ENCODE data around the gene SLC38A1.

The SLC38A1 gene

DNA sequence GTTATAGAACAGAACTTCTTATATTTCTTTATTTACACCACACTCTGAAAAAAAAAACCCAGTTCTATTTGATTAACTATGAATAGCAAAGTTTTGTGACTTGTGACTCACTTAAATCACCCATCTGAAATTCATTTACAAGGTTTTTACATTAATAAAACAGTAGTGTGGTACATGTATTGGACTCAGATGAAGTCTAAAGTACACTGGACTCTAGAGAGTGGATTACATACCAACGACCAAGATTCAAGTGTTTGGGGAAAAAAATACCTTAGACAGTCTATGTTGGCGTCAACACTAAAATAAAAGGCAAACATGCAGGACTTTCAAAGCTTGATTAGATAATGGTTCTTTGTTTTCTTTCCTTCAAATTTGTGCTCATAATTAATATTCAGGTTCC lies 85.7 kb downstream of the SLC38A1 start:
- TF ChIP-seq, protein P1, sequence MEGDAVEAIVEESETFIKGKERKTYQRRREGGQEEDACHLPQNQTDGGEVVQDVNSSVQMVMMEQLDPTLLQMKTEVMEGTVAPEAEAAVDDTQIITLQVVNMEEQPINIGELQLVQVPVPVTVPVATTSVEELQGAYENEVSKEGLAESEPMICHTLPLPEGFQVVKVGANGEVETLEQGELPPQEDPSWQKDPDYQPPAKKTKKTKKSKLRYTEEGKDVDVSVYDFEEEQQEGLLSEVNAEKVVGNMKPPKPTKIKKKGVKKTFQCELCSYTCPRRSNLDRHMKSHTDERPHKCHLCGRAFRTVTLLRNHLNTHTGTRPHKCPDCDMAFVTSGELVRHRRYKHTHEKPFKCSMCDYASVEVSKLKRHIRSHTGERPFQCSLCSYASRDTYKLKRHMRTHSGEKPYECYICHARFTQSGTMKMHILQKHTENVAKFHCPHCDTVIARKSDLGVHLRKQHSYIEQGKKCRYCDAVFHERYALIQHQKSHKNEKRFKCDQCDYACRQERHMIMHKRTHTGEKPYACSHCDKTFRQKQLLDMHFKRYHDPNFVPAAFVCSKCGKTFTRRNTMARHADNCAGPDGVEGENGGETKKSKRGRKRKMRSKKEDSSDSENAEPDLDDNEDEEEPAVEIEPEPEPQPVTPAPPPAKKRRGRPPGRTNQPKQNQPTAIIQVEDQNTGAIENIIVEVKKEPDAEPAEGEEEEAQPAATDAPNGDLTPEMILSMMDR (conservative IDR thresholded peaks at IDR 0.05) = no peak
- no peak overlapping the region for H3K27ac ChIP-seq

DNA sequence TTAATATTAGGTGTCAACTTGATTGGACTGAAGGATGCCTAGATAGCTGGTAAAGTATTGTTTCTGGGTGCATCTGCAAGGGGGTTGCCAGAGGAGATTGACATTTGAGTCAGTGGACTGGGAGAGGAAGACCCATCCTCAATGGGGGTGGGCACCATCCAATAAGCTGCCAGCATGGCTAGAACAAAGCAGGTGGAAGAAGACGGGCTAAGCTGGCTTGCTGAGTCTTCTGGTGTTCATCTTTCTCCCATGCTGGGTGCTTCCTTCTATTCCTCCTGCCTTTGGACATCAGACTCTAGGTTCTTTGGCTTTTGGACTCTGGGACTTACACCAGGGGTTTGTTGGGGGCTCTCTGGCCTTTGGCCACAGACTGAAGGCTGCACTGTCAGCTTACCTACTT lies 87.4 kb downstream of the SLC38A1 start:
- H3K27ac ChIP-seq = no peak overlapping the region
- TF ChIP-seq, protein P1 (conservative IDR thresholded peaks at IDR 0.05) = no peak

DNA sequence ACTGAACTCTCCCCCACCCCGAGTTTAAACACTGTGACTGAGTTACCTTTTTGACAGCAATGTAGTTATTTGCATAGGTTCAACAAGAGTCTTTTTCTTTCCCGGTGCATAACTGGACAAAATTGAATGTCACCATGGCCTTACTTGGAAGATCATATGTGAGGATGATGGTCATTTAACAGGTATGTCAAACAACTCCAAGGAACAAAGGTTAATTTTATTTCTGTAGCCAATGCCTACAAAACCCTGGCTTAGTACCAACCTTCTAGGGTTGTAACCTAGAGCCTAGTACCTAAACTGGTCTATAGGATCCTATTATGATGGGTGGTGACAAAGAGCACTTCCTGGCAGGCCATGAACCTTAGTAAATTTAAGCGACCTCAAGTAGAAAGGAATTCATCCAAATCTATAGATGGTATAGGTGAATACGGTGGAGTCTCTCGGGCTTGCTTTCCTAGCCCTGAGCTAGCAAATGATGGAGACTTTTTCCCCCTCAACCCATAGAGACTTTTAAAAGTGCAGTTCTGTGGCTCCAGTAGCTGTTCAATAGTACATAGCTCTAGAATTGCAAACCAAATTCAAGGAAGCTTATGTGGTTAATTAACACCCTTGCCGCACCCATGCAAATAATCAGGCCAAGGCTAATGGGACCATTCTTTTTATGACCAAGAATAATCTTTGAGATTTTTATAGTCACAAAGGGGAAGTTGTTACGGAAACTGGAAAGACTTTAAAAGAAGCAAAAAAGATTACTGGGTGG lies 89.0 kb downstream of the SLC38A1 start:
- TF ChIP-seq, protein P1 (conservative IDR thresholded peaks at IDR 0.05) = no peak
- H3K27ac ChIP-seq = no peak overlapping the region

DNA sequence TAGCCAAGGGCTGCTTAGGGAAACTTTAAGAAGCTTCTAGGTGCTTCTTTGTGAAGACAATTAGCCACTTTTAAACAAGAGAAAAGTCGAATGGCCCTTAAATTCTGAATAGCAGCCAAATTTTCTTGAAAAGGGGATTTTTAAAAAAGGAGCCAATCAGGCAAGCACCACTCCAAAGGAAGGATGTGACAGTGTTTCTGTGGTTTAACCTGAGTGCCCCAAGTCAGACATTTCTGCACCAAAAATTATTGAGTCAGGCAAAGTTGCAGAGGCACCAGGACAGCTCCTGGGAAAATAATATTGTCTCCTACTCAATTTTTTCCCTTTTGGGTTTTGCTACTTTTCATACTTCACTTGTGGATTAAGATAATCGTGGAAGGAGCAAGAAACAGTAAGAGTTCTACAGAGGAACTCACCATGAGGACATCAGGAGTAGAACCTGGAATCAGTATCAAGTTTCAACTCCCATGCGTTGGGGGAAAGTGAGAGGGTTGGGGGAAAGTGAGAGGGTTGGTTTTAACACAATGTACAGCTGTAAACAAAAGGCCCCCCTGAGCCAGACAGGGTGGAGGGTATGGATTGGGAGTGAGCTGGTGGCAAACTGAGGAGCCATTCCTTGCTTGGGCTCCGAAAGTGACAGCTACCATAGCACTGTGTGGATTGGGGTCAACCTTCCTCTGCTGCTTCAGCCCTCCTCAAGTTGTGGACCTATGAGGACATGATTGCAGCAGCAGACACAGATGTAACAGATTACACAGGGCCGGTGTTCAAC lies 90.8 kb downstream of the SLC38A1 start:
- no peak overlapping the region for H3K27ac ChIP-seq
- TF ChIP-seq, protein P1 (conservative IDR thresholded peaks at IDR 0.05) = no peak

DNA sequence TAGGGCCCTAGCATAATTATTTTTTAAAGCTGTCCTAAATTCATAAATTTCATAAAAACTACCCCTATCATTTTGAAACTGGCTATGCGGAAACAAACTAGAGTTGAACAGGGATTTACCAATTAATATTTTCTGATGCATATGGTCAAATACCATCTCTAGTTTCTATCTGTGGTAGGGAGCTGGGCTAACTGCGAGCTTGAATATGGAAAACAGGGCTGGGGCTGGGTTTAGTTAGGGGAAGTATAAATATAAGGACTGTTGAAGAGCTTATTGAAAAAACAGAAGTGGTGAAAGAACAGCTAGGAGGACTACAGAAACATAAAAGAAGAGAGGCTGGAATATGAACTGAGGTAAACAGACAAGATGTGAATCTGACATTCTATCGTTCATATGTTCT lies 91.8 kb downstream of the SLC38A1 start:
- TF ChIP-seq, protein P1 (conservative IDR thresholded peaks at IDR 0.05) = no peak
- H3K27ac ChIP-seq = peak overlapping the region; percentile 48; the same call in 1 of the 2 replicates

DNA sequence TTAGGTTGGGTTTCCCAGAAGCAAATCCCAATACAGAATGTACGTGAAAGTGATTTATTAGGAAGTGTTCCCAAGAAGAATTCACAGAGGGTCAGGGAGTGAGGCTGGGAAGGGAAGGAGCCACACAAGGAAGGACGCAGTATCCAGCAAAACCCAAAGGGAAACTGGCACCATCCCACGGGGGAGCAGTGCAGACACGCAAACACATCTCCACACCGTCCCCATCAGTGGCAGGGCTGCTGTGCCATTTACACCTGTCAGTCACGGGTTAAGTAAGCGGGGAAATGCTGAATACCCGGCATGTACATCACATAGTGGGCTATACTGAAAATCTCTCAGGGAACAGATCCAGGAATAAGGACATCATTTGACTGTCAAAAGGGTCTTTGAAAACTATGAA lies 93.9 kb downstream of the SLC38A1 start:
- TF ChIP-seq, protein P1 (conservative IDR thresholded peaks at IDR 0.05) = no peak
- H3K27ac ChIP-seq = no peak overlapping the region

DNA sequence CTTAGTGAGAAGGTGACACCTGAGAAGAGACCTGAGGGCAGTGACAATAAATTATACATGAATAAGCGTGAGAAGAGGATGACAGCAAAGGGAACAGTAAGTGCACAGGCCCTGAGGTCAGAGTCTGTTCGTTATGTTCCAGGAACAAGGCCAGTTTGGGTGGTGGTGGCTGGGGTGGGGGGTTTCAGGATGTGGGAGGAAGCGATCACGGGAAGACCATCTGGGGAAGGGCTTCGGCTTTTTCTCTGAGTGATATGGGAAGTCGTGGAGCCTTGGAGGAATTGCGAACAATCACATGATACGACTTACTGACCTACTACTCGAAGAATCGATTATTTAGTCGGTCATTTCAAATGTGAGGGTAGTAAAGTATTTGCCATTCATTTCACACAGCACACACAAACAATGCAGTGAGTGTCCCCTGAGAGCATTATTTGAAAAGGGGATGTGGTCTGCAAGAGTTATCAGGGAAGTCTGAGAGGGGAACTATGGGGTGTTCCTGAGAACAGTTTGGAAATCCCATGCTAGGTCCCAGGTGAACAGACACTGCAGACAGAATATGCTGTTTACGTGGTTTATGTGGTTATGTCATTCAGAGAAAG lies 94.7 kb downstream of the SLC38A1 start:
- TF ChIP-seq, protein P1 (conservative IDR thresholded peaks at IDR 0.05) = no peak

More for the DNA sequence above, 94.7 kb downstream of the SLC38A1 start:
- no peak overlapping the region for H3K27ac ChIP-seq
